GM19438 (cell line): ENCODE data around the gene RAD21L1.

Experiments
- ATAC-seq: cut with Tn5 transposase; IDR thresholded peaks from one replicate; pipeline ENCODE4 v1.9.1; 2021; ENCODE audit warnings: low read depth; ENCODE audit not compliant: unreplicated experiment

RAD21L1 gene

GRCh38 chr20:1291191-1291741 lies 65.4 kb downstream of the RAD21L1 start:
- ATAC-seq: no peak

- no peak for ATAC-seq
Measured at GRCh38 chr20:1292620-1293019, 66.8 kb downstream of the RAD21L1 start.

DNA sequence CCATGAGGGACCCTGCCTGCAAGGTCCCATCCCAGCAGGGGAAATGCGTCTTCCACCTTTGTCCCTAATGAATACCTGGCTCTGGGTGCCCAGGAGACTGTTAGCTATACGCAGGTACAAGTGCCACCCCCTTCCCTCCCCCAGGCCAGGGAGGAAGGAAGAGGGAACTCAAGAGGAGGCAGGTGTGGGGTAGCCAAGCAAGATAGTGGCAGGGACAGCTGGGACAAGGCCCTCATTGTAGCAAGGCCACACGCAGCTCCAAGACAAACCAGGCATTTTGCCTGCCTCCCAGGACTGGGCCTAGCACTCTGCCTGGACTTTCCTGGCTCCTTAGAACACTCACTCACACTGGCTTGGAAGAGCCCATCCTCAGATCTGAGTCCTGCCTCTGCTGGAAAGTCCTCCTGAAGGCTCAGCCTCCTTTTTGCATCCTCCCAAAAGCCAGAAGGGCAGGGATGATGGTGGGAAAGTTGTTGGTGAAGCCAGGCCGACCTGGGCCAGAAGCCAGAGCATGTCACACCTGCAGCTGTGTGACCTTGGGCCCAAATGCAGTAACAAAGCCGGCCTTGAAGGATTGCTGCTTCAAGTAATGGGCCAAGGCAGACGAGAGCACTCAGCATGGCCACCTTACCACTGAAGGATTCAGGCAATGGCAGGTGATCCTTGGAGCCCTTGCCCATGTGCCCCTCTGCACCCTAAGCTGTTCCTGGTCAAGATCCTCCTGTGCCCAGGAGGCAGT lies 68.0 kb downstream of the RAD21L1 start:
- ATAC-seq: no peak

DNA sequence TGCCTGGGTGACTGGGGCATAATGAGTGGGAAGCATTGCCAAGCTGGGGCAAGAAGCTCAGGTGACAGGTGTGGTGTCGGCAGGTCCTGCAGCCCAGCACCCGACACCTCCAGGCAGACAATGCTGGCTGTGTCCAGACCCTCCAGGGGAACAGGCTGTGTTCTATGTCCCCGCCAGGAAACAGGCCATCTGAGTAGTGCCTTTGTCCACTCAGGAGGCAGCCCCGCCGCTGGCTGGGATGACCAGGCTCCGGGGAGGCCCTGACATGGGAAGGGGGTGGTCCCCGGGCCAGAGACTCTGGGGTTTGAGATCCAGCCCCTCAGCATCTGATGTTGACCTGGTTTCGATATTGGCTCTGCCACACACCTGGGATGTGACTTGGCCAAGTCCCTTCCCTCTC lies 68.7 kb downstream of the RAD21L1 start:
- no peak for ATAC-seq

- no peak for ATAC-seq
Measured at GRCh38 chr20:1295276-1295930, 69.6 kb downstream of the RAD21L1 start.

GRCh38 chr20:1296117-1296610 lies 70.3 kb downstream of the RAD21L1 start:
- ATAC-seq: no peak

- ATAC-seq: no peak
Measured at GRCh38 chr20:1296922-1297321, 71.1 kb downstream of the RAD21L1 start.

DNA sequence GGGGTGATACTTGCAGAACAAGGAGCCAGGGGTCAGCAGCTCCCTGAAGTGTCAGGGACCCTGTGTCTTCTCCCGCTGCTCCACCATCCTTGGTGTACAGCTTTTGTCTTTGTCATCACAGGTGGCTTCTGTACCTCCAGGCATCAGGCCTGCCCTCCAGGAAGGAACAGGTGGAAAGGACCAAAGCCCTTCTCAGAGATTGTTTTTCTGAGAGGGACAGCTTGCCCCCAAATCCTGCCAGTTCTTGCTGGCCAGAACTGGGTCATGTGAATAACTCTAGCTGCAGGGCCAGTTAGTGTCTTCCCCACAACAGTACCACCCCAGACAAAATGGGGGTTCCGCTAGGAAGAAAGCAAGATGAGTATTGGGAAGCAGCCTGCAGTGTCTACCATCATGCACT lies 71.6 kb downstream of the RAD21L1 start:
- no peak for ATAC-seq

- ATAC-seq: no peak
Measured at GRCh38 chr20:1298166-1298565, 72.3 kb downstream of the RAD21L1 start.

GRCh38 chr20:1298888-1299511 lies 73.2 kb downstream of the RAD21L1 start:
- ATAC-seq: no peak

DNA sequence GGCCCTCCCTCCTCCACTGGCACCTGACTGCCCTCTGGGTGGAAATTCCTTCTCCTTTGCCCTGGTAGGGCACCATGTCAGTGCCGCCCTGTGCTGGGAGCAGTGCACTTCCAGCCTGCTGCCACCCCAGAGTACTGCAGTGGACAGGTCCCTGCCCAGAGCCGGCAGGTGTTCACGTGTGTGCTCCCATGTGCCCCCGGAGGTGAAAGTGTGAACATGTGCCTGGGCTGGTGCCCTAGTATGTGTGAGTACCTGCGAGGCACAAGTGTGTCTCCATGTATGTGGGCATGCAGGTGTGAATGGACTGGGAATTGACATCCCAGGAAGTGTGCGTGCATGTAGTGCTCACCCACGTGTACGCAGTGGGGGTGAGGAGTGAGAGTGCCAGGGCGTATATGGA lies 73.7 kb downstream of the RAD21L1 start:
- ATAC-seq: no peak

DNA sequence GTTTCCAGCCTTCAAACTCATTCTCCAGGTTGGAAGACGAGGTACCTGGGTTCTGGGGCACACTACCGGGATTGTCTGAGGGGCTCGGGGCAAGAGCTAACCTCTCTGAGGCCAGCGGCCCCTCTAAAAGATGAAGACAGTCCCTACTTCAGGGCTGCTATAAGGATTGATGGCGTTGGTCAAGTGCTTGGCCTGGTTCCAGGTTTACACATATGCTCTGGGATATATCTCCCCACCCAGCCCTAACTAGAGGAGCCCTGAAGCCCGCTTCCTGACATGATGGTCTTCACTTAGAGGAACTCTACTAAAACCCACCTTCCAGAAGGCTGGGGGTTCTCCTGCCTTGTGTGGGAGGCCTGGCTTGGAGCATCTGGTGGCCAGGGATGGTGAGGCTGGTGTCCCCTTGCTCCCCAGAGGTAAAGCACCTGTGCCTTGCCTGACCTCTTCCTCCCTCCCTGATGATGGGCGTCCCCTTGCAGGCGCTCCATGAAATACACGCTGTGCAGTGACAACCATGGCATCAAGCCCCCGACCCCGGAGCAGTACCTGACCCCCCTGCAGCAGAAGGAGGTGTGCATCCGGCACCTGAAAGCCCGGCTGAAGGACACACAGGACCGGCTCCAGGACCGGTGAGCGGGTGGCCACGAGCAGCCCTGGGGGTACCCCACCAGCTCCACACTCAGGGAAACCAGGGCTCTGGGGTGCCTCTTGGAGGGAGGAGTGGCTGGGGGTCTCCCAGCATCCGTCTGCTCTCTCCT lies 74.4 kb downstream of the RAD21L1 start:
- ATAC-seq: no peak

DNA sequence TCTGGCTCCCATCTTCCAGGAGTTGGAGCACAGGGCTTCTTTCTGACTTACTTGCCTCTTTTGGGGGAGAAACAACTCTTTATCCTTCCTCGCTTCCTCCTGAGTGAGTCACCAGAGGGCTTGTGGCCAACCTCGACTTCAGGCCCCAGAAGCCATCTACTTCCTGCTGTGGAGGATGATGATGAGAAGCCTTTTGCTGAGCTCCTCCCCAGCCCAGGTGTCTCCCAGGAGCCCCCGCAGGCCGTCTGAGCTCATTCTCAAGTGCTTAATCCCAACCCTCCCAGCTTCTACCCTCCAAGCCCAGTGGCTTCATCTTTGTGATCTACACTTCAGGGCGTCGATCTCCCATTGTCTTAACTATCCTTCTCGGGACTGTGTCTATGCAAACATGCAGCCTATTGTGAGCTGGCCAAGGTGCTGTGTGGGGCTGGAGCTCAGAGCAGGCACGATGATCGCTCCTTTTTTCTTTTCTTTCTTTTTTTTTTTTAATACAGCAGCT lies 75.2 kb downstream of the RAD21L1 start:
- no peak for ATAC-seq

DNA sequence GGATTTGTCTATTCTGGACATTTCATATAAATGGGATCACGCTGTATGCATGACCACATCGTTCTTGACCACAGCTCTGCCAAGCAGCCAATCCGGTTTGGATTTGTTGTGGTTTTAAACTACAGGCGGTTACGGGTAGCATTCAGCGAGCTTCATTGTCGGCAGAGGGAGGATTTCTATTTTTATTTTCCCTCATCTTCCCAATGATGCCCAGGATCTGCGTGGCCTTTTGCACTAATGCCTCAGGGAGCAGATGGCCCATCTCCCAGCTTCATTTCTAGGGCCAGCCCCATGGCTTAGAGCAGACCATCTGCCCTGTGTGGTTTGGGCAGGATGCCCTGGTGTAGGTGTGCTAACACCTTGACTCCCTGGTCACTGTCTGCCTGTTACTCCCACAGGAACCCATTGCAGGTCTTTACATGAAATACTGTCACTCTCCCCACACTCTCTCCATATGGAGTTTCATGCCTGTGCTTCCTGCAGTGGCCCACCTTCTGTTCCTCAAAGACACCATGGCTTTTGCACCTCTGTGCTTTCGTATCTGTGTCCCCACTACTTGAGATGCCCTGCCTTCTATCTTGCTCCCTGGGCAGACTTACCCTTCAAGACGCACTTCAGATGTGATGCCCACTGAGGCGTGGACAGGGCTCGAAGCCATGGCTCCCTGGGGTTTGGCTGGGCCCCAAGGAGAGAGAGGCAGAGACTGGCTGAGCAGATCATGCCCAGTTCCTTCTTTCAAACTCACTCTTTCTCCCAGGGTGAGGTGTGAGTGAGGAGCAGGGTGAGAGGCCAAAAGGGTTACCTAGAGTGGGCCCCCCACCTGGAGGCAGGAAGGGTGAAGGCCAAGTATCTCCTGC lies 77.1 kb downstream of the RAD21L1 start:
- no peak for ATAC-seq

- ATAC-seq: no peak
Measured at GRCh38 chr20:1304710-1305515, 79.1 kb downstream of the RAD21L1 start.
